Sigmoid colon (tissue), 4 donors: ENCODE results near the gene CAMK1D.

ENCODE experiments used
- EP300 ChIP-seq, 4 donors: sonication (generic); formaldehyde crosslinking; IDR thresholded peaks; one replicate each; pipeline ENCODE4 v1.6.1; 2017; ENCODE audit warnings: antibody characterized with exemption in 4 of 4
- POLR2A ChIP-seq, 2 donors: fragments of 450-650 bp; IDR thresholded peaks; one replicate each; pipeline ENCODE4 v1.6.1; 2016; ENCODE audit warnings: antibody characterized with exemption in 2 of 2, mild to moderate bottlenecking in 2 of 2, moderate library complexity in 2 of 2
- POLR2AphosphoS5 ChIP-seq, 4 donors: sonication (generic); formaldehyde crosslinking; IDR thresholded peaks; one replicate each; pipeline ENCODE4 v1.6.1; 2017; ENCODE audit warnings: antibody characterized with exemption in 4 of 4
- TF ChIP-seq, protein P1 (sequence below), 4 experiments: fragments of 450-650 bp in 3 of 4; fragments of 200-600 bp in 1 of 4; IDR thresholded peaks; one replicate each; pipeline ENCODE4 v1.5.1; 2016 to 2019; ENCODE audit warnings: antibody characterized with exemption in 4 of 4, mild to moderate bottlenecking in 3 of 4, moderate library complexity in 2 of 4

- TF ChIP-seq, protein P1, sequence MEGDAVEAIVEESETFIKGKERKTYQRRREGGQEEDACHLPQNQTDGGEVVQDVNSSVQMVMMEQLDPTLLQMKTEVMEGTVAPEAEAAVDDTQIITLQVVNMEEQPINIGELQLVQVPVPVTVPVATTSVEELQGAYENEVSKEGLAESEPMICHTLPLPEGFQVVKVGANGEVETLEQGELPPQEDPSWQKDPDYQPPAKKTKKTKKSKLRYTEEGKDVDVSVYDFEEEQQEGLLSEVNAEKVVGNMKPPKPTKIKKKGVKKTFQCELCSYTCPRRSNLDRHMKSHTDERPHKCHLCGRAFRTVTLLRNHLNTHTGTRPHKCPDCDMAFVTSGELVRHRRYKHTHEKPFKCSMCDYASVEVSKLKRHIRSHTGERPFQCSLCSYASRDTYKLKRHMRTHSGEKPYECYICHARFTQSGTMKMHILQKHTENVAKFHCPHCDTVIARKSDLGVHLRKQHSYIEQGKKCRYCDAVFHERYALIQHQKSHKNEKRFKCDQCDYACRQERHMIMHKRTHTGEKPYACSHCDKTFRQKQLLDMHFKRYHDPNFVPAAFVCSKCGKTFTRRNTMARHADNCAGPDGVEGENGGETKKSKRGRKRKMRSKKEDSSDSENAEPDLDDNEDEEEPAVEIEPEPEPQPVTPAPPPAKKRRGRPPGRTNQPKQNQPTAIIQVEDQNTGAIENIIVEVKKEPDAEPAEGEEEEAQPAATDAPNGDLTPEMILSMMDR (IDR thresholded peaks at IDR 0.05): no peak
- TF ChIP-seq POLR2A (IDR thresholded peaks at IDR 0.05): no peak
- no peak for TF ChIP-seq POLR2AphosphoS5 (IDR thresholded peaks at IDR 0.05)
- no peak for TF ChIP-seq EP300 (IDR thresholded peaks at IDR 0.05)
Observed at GRCh38 chr10:12833451-12833850, 484.1 kb downstream of the CAMK1D start.
